Stimulated activated CD8-positive, alpha-beta memory T cell treated with anti-CD3 and anti-CD28 coated beads, Interleukin-2, amount 100 ng/mL, for 48 hours (primary cell): ENCODE measurements around the gene CLPTM1.
"Not testable (repeated sequence)": the region's sequence is repeated elsewhere in the genome, so short reads cannot be mapped to it uniquely, and the experiment has no call there.

ENCODE experiments used
- DNase-seq, 2 donors: peaks; one replicate each; pipeline ENCODE4 v3.0.0-alpha.2; 2020; ENCODE audit warnings: low read depth in 2 of 2

The CLPTM1 gene

GRCh38 chr19:44975444-44975843, 20.3 kb downstream of the CLPTM1 start:
- DNase-seq = no peak

- DNase-seq = no peak
Measured at GRCh38 chr19:44984005-44984404, 28.8 kb downstream of the CLPTM1 start.

GRCh38 chr19:44985445-44985844, 30.3 kb downstream of the CLPTM1 start:
- DNase-seq = no peak

- no peak for DNase-seq
Measured at GRCh38 chr19:44986389-44986788, 31.2 kb downstream of the CLPTM1 start.

- no peak for DNase-seq
Measured at GRCh38 chr19:44987148-44987675, 32.0 kb downstream of the CLPTM1 start.

- no peak for DNase-seq
Measured at GRCh38 chr19:44988273-44988672, 33.1 kb downstream of the CLPTM1 start.

- DNase-seq = peak; percentile 48
Measured at GRCh38 chr19:44988896-44989556, 33.8 kb downstream of the CLPTM1 start.

GRCh38 chr19:44990459-44990858, 35.3 kb downstream of the CLPTM1 start:
- no peak for DNase-seq

- DNase-seq = no peak
Measured at GRCh38 chr19:44990966-44991365, 35.8 kb downstream of the CLPTM1 start.

- DNase-seq = no peak
Measured at GRCh38 chr19:44992336-44993163, 37.4 kb downstream of the CLPTM1 start.

GRCh38 chr19:44993526-44993925, 38.3 kb downstream of the CLPTM1 start:
- no peak for DNase-seq

- DNase-seq = no peak
Measured at GRCh38 chr19:44993926-44994537, 38.9 kb downstream of the CLPTM1 start.

- no peak for DNase-seq
Measured at GRCh38 chr19:44998025-44998424, 42.8 kb downstream of the CLPTM1 start.

GRCh38 chr19:44999131-44999925, 44.1 kb downstream of the CLPTM1 start:
- not testable (repeated sequence) for DNase-seq

GRCh38 chr19:45000665-45001064, 45.5 kb downstream of the CLPTM1 start:
- DNase-seq = not testable (repeated sequence)

GRCh38 chr19:45001087-45001739, 46.0 kb downstream of the CLPTM1 start, which contains the start of gene RELB:
RELB (plus strand) TSS chr19:45001464; CDS start chr19:45001580, 116 bp downstream.
- peak; percentile 94 to 95 for DNase-seq

- DNase-seq = no peak
Measured at GRCh38 chr19:45003485-45003884, 48.3 kb downstream of the CLPTM1 start.

GRCh38 chr19:45005787-45006186, 50.6 kb downstream of the CLPTM1 start:
- no peak for DNase-seq

GRCh38 chr19:45008552-45008951, 53.4 kb downstream of the CLPTM1 start:
- DNase-seq = no peak

- DNase-seq = no peak
Measured at GRCh38 chr19:45009625-45010255, 54.6 kb downstream of the CLPTM1 start.

- DNase-seq = no peak
Measured at GRCh38 chr19:45010306-45010705, 55.1 kb downstream of the CLPTM1 start.
